ENCODE data around the gene EFCAB8.

- TF ChIP-seq CTCF (conservative IDR thresholded peaks at IDR 0.05) (no peak), EZH2 (IDR thresholded peaks at IDR 0.05; ENCODE audit: low read depth) (no peak)
These were observed 119.2 kb downstream of the EFCAB8 start for GRCh38 chr20:32978009-32978335.
